ENCODE measurements around the gene CCDC183. TPM values are rescaled to one million over a fixed set of nuclear protein-coding genes. Genes with fewer than 3 reads are reported as not detected.
"Not testable (repeated sequence)": the region's sequence is repeated elsewhere in the genome, so short reads cannot be mapped to it uniquely, and the experiment has no call there.

Gene CCDC183
- total RNA-seq, 1 donor from 2014 or later, result 1.6 TPM

GRCh38 chr9:136777359-136777758 lies 18.8 kb upstream of the CCDC183 start:
- no peak for DNase-seq (ENCODE audit: low spot score)
- intact Hi-C loops (cut with DNase I), result no loop called here

DNA sequence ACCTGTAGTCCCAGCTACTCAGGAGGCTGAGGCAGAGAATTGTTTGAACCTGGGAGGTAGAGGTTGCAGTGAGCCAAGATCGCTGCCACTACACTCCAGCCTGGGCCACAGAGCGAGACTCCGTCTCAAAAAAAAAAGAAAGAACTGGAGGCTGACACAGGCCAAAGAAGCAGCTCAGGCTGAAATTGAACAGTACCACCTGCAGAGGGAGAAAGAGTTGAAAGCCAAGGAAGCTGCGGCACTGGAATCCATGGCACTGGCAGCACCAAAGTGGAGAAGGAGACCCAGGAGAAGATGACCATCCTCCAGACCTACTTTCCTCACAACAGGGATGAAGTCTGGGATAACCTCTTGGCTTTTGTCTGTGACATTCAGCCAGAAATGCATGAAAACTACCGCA lies 16.3 kb upstream of the CCDC183 start:
- intact Hi-C loops (cut with DNase I), result loop anchor here (10.0 kb wide), 1 partner anchor 285 kb away; no protein-coding TSS in a partner anchor
- DNase-seq (ENCODE audit: low spot score), result no peak

- intact Hi-C loops (cut with DNase I), result loop anchor here (10.0 kb wide), 1 partner anchor 282 kb away; no protein-coding TSS in a partner anchor
- DNase-seq (ENCODE audit: low spot score), result no peak
Measured at GRCh38 chr9:136782452-136782851, 13.7 kb upstream of the CCDC183 start.

GRCh38 chr9:136784249-136784996 lies 11.7 kb upstream of the CCDC183 start:
- DNase-seq (ENCODE audit: low spot score), result no peak
- intact Hi-C loops (cut with DNase I), result loop anchor here (10.0 kb wide), 1 partner anchor 280 kb away; no protein-coding TSS in a partner anchor

- intact Hi-C loops (cut with DNase I), result loop anchor here (10.0 kb wide), 1 partner anchor 280 kb away; no protein-coding TSS in a partner anchor
Measured at GRCh38 chr9:136784997-136785361, 11.2 kb upstream of the CCDC183 start.

DNA sequence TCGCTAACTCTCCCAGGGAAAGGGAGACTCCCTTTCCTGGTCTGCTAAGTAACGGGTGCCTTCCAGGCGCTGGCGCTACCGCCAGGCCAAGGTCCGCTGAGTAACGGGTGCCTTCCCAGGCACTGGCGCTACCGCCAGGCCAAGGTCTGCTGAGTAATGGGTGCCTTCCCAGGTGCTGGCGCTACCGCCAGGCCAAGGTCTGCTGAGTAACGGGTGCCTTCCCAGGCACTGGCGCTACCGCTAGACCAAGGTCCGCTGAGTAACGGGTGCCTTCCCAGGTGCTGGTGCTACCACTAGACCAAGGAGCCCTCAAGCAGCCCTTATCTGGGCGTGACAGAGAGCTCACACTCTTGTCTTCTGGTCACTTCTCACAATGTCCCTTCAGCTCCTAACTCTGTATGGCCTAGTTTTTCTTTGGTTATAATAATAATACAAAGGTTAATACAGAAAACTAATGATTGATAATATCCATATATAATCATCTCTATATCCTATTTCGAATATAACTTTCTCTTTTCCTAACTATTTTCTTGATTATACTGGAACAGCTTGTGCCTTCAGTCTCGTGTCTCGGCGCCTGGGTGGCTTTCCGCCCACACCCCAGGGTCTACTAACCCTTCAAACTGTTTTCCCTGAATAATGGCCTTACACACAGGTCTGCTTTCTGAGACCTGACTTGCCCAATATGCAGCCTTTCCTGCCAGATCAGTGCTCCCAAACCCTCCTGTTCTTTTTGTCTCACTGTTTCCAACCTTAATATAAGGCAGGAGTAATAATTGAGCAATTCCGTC lies 10.4 kb upstream of the CCDC183 start:
- intact Hi-C loops (cut with DNase I), result loop anchor here (2.0 to 10.0 kb wide), 2 partner anchors 243 to 279 kb away; partner anchors contain the start of gene ABCA2
- DNase-seq (ENCODE audit: low spot score), result not testable (repeated sequence)

More at GRCh38 chr9:136784997-136785361, 11.2 kb upstream of the CCDC183 start:
- DNase-seq (ENCODE audit: low spot score), result no peak

GRCh38 chr9:136786451-136786850 lies 9.7 kb upstream of the CCDC183 start:
- intact Hi-C loops (cut with DNase I), result loop anchor here (2.0 to 10.0 kb wide), 2 partner anchors 242 to 278 kb away; partner anchors contain the start of gene ABCA2

DNA sequence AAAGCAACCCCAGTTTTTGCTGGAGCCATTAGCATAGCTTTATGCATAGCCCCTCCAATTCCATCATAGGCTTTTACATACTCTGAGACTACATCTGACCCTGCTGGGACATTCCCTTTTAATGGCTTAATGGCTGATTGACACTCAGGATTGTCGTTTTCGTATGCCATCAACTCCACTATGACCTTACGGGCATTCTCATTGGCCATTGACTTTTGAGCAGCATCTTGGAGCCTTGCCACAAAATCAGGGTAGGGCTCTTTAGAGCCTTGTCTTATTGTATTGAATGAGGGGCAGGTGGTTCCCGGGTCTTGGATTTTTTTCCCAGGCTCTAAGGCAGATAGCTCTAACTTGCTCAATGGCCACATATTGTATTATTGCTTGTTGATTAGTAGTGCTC lies 9.2 kb upstream of the CCDC183 start:
- intact Hi-C loops (cut with DNase I), result loop anchor here (2.0 to 10.0 kb wide), 2 partner anchors 242 to 278 kb away; partner anchors contain the start of gene ABCA2
- not testable (repeated sequence) for DNase-seq (ENCODE audit: low spot score)

More at GRCh38 chr9:136786451-136786850, 9.7 kb upstream of the CCDC183 start:
- DNase-seq (ENCODE audit: low spot score), result no peak

GRCh38 chr9:136787690-136788400 lies 8.3 kb upstream of the CCDC183 start:
- no peak for DNase-seq (ENCODE audit: low spot score)
- intact Hi-C loops (cut with DNase I), result loop anchor here (2.0 to 10.0 kb wide), 2 partner anchors 241 to 277 kb away; partner anchors contain the start of gene ABCA2

- DNase-seq (ENCODE audit: low spot score), result not testable (repeated sequence)
- intact Hi-C loops (cut with DNase I), result loop anchor here (10.0 kb wide), 1 partner anchor 276 kb away; no protein-coding TSS in a partner anchor
Measured at GRCh38 chr9:136788644-136789522, 7.3 kb upstream of the CCDC183 start.

DNA sequence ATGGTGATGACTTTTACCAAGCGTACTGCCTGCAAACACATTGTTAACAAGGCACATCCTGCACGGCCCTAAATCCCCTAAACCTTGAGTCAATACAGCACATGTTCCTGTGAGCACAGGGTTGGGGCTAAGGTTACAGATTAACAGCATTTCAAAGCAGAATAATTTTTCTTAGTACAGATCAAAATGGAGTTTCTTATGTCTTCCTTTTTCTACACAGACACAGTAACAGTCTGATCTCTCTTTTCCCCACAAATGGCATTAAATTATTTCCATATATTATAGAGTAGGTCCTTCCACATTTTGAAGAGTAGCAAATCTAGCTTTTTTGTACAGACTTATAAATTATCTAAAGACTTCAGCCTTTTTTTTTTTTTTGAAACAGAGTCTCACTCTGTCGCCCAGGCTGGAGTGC lies 6.6 kb upstream of the CCDC183 start:
- DNase-seq (ENCODE audit: low spot score), result no peak
- intact Hi-C loops (cut with DNase I), result loop anchor here (10.0 kb wide), 1 partner anchor 275 kb away; no protein-coding TSS in a partner anchor

GRCh38 chr9:136790640-136791515 lies 5.3 kb upstream of the CCDC183 start, which contains the start of gene TMEM141:
TSS of gene TMEM141 (plus strand) at chr9:136791344. CDS start at chr9:136791371, 27 bp downstream.
- intact Hi-C loops (cut with DNase I), result loop anchor here (1.0 to 5.0 kb wide), 3 partner anchors 16 to 154 kb away; partner anchors contain the start of genes C8G, FBXW5, PHPT1 and RABL6
- peak; percentile 100 for DNase-seq (ENCODE audit: low spot score)

DNA sequence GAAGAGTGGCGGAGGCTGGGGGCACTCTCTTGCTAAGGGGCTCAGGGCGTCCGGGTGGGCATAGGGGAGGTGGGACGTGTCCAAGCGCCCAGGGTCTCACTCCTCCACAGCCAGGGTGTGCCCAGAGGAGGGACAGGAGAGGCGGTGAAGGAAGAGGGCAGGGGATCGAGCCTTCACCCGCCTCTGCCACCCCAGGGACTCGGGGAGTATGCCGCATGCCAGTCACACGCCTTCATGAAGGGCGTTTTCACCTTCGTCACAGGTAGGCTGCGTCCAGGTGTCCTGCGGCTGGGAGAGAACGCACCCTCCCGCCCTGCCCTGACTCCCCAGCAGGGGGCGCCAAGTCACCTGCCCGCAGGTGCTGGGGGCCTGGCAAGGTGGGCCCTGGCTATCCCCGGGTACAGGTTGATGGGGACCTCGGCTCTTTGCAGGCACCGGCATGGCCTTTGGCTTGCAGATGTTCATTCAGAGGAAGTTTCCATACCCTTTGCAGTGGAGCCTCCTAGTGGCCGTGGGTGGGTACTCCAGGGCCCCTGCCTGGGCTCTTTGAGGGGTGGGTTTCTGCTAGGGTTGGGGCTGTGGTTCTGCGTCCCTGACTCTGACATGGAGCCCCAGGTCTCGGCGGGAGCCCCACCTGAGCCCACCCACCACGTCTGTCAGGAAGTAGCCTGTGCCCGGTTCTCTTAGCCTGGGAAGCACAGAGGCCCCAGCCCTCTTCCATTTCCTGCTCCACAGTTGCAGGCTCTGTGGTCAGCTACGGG lies 4.4 kb upstream of the CCDC183 start:
- no peak for DNase-seq (ENCODE audit: low spot score)
- intact Hi-C loops (cut with DNase I), result loop anchor here (1.0 to 5.0 kb wide), 3 partner anchors 16 to 153 kb away; partner anchors contain the start of genes C8G, FBXW5, PHPT1 and RABL6

DNA sequence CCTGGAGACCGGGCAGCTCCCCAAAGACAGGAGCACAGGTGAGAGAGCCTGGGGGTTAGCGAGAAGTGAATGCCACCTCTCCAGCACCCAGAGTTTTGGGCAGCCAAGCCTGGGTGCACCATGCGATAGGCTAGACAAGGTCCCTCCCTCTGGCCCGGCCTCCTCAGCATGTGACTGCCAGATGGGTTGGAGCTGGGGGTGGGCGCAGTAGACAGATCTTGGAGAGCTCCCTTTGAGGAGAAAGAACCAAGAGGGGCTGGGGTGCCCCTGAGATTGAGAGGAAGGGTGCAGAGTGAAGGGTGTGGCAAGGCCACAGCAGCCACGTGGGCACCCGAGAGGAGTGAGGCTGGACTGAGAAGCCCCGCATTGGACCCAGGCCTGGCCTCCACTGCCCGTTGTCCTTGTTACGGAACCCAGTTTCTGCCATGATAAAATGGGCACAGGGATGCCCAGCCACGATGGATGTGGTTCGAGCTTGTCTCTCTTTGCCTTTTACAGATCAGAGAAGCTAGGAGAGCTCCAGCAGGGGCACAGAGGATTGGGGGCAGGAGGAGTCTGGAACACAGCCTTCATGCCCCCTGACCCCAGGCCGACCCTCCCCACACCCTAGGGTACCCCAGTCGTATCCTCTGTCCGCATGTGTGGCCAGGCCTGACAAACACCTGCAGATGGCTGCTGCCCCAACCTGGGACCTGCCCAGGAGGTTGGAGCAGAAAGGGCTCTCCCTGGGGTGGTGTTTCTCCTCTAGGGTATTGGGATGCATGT lies 3.6 kb upstream of the CCDC183 start:
- no peak for DNase-seq (ENCODE audit: low spot score)
- intact Hi-C loops (cut with DNase I), result loop anchor here (5.0 kb wide), 1 partner anchor 55 kb away; the partner anchor contains the start of gene PHPT1

Data from cardiac septum (tissue), 1 donor.